HepG2 (cell line): ENCODE results near the gene WNK2. TPM values are rescaled to one million over a fixed set of nuclear protein-coding genes. Genes with fewer than 3 reads are reported as not detected.

Experiments
- CREM ChIP-seq, 2 experiments: sonication (generic) in 1 of 2; formaldehyde crosslinking in 1 of 2; IDR thresholded peaks; 2 replicates each; pipeline versions ENCODE4 v1.4.0 to v1.6.1; 2016 to 2020; ENCODE audit warnings: antibody characterized with exemption in 1 of 2, mild to moderate bottlenecking in 1 of 2, missing genetic modification reagents in 1 of 2
- ELF1 ChIP-seq: sonication (generic); formaldehyde crosslinking; IDR thresholded peaks from 2 replicates; pipeline ENCODE4 v1.4.0; 2020; ENCODE audit warnings: missing genetic modification reagents
- POLR2AphosphoS2 ChIP-seq: IDR thresholded peaks from 2 replicates; pipeline ENCODE4 v1.6.1; 2011; ENCODE audit warnings: low read depth, low read length, improper control_type of control experiment
- RNF2 ChIP-seq: fragments of 450-650 bp; conservative IDR thresholded peaks from 2 replicates; pipeline ENCODE4 v1.6.1; 2016; ENCODE audit warnings: low read depth
- SALL2 ChIP-seq: sonication (generic); formaldehyde crosslinking; IDR thresholded peaks from 2 replicates; pipeline ENCODE4 v1.8.1; 2023; ENCODE audit warnings: mild to moderate bottlenecking, missing genetic modification reagents, inconsistent platforms
- SRY ChIP-seq: sonication (generic); formaldehyde crosslinking; IDR thresholded peaks from 2 replicates; pipeline ENCODE4 v1.8.0; 2022; ENCODE audit warnings: mild to moderate bottlenecking, missing genetic modification reagents
- THAP11 ChIP-seq: IDR thresholded peaks from 2 replicates; pipeline ENCODE4 v1.6.1; 2016; ENCODE audit warnings: missing biosample characterization, missing genetic modification reagents
- ZBTB3 ChIP-seq: sonication (generic); formaldehyde crosslinking; IDR thresholded peaks from 2 replicates; pipeline ENCODE4 v1.4.0; 2020; ENCODE audit warnings: low read depth, mild to moderate bottlenecking, moderate library complexity, missing genetic modification reagents, borderline replicate concordance
- ZBTB40 ChIP-seq, 2 experiments: fragments of 450-650 bp in 1 of 2; sonication (generic) in 1 of 2; formaldehyde crosslinking in 1 of 2; IDR thresholded peaks; 2 replicates each; pipeline versions ENCODE4 v1.6.1 to v1.8.0; 2016 to 2022; ENCODE audit warnings: antibody characterized with exemption in 1 of 2, mild to moderate bottlenecking in 1 of 2, missing genetic modification reagents in 1 of 2
- ZHX2 ChIP-seq, 2 experiments: sonication (generic) in 1 of 2; formaldehyde crosslinking in 1 of 2; IDR thresholded peaks; 2 replicates each; pipeline versions ENCODE4 v1.6.1 to v1.9.0; 2014 to 2022; ENCODE audit warnings: antibody characterized with exemption in 1 of 2, borderline replicate concordance in 1 of 2, inconsistent platforms in 1 of 2, low read depth in 1 of 2, missing genetic modification reagents in 1 of 2
- ZNF3 ChIP-seq: IDR thresholded peaks from 2 replicates; pipeline ENCODE4 v1.7.0; 2017; ENCODE audit warnings: inconsistent platforms
- ZNF460 ChIP-seq: sonication (generic); formaldehyde crosslinking; IDR thresholded peaks from 2 replicates; pipeline ENCODE4 v1.5.1; 2020; ENCODE audit warnings: missing genetic modification reagents, mild to moderate bottlenecking, borderline replicate concordance
- ZNF510 ChIP-seq: sonication (generic); formaldehyde crosslinking; IDR thresholded peaks from 2 replicates; pipeline ENCODE4 v1.4.0; 2020; ENCODE audit warnings: low read depth, mild to moderate bottlenecking, missing genetic modification reagents
- polyA plus RNA-seq, 8 experiments: library from polyadenylated mRNA; depleted of rRNA in 3 of 8; stranded (reverse) in 7 of 8; unstranded in 1 of 8; fragments of >200 nt; fragmentation: Illumina TruSeq in 4 of 8; extraction: Trizol in 4 of 8; gene quantifications; 2 replicates each; pipeline versions ENCODE4 v1.2.1 to v1.2.3, GENCODE V29; 2011 to 2016; ENCODE audit warnings: low read depth in 4 of 8, missing spikeins in 1 of 8, mixed read lengths in 1 of 8; ENCODE audit not compliant: insufficient read depth in 1 of 8
- total RNA-seq, 5 experiments: library from RNA; depleted of rRNA; stranded (reverse); fragments of >200 nt; fragmentation: Illumina TruSeq; extraction: Trizol; gene quantifications; 2 replicates each; pipeline ENCODE4 v1.2.3, GENCODE V29; 2016; ENCODE audit warnings: low read depth in 1 of 5

The WNK2 gene
- total and polyA plus RNA-seq, 2 of the 13 experiments (the other 11 are each of a cell fraction or from before 2014, with no cell fraction given): 10.5 to 12.0 TPM

- no peak for TF ChIP-seq ZBTB40 (IDR thresholded peaks at IDR 0.05)
- TF ChIP-seq ZBTB40 (CRISPR knock-in tag; IDR thresholded peaks at IDR 0.05): no peak
- TF ChIP-seq SALL2 (CRISPR knock-in tag): no peak
- no peak for TF ChIP-seq CREM (IDR thresholded peaks at IDR 0.05)
- TF ChIP-seq CREM (CRISPR knock-in tag; IDR thresholded peaks at IDR 0.05): no peak
- TF ChIP-seq ZHX2 (IDR thresholded peaks at IDR 0.05; ENCODE audit: low read depth): no peak
- TF ChIP-seq ZHX2 (CRISPR knock-in tag; IDR thresholded peaks at IDR 0.05; ENCODE audit: borderline replicate concordance): no peak
- no peak for TF ChIP-seq RNF2
- TF ChIP-seq ELF1 (CRISPR knock-in tag): no peak
- no peak for TF ChIP-seq ZNF3 (CRISPR knock-in tag)
- TF ChIP-seq SRY: no peak
- TF ChIP-seq ZBTB3 (CRISPR knock-in tag): no peak
- TF ChIP-seq POLR2AphosphoS2: no peak
- TF ChIP-seq THAP11 (CRISPR knock-in tag): no peak
- TF ChIP-seq ZNF510 (CRISPR knock-in tag): no peak
- no peak for TF ChIP-seq ZNF460 (CRISPR knock-in tag)
Observed at GRCh38 chr9:93355827-93356226, 171.9 kb downstream of the WNK2 start (continued).
